Prostate gland (tissue), 2 donors: ENCODE results near the gene ARHGEF4.

Experiments
- POLR2A ChIP-seq: fragments of 450-650 bp; IDR thresholded peaks from one replicate; pipeline ENCODE4 v1.6.1; 2016; ENCODE audit warnings: antibody characterized with exemption, mild to moderate bottlenecking
- TF ChIP-seq, protein P1 (sequence below), 4 experiments: fragments of 200-600 bp in 2 of 4; fragments of 450-650 bp in 2 of 4; sonication (generic) in 2 of 4; IDR thresholded peaks; 1 replicate in 3 of 4; 2 replicates in 1 of 4; pipeline ENCODE4 v1.5.1; 2016 to 2019; ENCODE audit warnings: antibody characterized with exemption in 4 of 4, mild to moderate bottlenecking in 2 of 4, moderate library complexity in 2 of 4

DNA sequence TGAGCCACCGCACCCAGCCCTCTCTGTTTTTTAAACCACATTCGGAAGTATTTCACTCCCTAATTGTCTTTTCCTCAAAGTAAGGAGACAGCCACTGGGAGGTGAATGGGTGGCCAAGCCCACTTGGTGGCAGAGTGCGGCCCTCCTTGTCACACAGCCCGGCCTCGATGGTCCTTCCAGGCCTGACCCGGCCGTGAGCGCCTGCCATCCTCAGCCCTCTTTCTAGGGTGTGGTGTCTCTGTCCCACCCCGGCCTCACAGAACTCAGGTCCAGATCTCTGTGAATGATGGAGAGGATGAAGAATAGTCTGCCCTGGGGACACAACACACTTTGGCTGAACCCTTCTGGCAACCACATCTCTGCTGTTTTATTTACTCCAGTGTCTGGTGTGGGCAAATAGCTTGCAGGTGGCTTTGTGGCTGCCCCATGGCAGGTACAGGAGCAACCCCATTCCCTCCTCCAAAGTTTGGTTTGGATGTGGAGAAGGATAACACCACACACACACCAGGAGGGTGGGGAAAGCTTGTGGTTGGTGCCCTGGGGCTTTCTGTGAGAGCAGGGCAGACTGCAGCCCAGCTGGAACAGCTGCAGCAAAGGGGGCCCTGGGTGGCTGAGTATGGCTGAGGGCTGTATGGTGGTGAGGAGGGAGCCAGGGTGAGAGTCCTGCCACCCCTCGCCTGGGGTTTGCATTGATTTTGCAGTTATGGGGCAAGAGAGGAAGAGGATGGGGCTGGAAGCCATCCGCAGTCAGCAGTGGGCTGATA lies 167.9 kb downstream of the ARHGEF4 start:
- TF ChIP-seq, protein P1, sequence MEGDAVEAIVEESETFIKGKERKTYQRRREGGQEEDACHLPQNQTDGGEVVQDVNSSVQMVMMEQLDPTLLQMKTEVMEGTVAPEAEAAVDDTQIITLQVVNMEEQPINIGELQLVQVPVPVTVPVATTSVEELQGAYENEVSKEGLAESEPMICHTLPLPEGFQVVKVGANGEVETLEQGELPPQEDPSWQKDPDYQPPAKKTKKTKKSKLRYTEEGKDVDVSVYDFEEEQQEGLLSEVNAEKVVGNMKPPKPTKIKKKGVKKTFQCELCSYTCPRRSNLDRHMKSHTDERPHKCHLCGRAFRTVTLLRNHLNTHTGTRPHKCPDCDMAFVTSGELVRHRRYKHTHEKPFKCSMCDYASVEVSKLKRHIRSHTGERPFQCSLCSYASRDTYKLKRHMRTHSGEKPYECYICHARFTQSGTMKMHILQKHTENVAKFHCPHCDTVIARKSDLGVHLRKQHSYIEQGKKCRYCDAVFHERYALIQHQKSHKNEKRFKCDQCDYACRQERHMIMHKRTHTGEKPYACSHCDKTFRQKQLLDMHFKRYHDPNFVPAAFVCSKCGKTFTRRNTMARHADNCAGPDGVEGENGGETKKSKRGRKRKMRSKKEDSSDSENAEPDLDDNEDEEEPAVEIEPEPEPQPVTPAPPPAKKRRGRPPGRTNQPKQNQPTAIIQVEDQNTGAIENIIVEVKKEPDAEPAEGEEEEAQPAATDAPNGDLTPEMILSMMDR (IDR thresholded peaks at IDR 0.05), result no peak
- no peak for TF ChIP-seq POLR2A
